GM10847 (cell line): ENCODE results near the gene BTBD9.

Source experiments
- POLR2A ChIP-seq: IDR thresholded peaks from 2 replicates; pipeline ENCODE4 v1.6.1; 2011; ENCODE audit not compliant: insufficient read length; ENCODE audit errors: extremely low read depth

BTBD9 gene

DNA sequence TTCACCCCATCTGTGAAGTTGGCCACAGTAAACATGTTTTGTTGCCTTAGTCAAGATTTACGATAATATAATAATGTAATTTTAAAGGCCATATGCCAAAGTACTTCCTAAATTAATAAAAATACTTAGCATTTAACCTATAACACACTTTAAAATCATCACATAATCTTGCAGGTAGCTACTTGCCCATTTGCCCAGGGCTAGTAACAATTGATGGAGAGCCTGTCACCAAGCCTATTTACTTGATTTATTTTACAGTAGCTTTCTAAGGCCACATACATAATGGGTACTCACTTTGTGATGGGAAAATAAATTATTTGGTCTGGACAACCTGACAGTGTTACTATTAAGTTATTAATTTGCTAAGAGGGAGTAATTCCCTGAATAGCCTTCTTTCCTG is 14.5 kb downstream of the BTBD9 start:
- no peak for TF ChIP-seq POLR2A

DNA sequence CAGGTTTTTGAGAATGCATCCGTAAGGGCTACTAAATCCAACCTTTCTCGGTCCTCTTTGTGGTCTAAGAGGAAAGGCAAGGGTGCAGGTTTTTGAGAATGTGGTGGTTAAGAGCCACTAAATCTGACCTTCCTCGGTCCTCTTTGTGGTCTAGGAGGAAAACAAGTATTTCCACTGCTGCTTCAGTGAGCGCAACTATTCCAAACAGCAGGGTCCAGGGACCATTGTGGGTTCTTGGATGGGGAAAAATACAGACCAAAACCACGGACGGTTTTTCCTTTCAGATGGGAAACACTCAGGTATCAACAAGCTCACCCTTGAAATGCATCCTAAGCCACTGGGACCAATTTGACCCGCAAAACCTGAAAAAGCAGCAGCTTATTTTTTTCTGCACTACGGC is 21.9 kb downstream of the BTBD9 start:
- no peak for TF ChIP-seq POLR2A

DNA sequence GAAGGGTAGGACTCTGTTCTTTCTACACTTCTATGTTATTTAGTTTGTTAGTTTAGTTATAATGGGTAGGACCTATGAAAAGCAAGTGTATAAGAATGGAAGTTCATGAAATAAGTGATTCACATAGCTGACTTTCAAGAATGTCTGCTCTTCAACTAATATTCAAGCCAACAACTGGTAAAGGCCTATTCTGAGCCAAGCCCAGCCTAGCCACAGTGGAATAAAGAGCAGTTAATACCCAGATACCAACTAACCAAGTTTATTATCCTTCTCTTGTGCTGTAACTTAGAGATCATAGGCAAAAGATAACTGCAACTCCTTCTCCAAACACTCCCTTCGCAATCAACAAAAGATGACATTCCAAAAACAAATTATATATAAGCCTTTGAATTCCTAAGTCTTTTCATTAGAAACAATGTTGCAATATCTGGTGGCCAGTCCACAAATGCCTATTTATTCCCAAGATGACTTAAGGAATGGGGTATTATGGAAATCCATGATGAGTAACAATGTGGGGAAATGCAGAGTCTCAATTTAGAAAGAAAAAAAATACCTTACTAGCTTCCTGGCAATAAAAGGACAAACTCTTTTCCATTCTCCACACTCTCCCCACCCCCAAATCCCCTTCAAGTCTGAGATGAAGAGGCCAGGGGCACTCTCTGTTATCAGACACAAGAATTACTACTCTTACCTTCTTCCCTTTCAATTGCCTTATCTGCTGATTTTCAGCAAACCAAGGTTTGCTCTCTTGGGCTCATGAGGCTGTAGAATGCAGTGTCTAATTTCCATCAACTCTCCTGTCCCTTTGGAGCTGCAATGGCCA is 27.4 kb downstream of the BTBD9 start:
- TF ChIP-seq POLR2A: no peak

DNA sequence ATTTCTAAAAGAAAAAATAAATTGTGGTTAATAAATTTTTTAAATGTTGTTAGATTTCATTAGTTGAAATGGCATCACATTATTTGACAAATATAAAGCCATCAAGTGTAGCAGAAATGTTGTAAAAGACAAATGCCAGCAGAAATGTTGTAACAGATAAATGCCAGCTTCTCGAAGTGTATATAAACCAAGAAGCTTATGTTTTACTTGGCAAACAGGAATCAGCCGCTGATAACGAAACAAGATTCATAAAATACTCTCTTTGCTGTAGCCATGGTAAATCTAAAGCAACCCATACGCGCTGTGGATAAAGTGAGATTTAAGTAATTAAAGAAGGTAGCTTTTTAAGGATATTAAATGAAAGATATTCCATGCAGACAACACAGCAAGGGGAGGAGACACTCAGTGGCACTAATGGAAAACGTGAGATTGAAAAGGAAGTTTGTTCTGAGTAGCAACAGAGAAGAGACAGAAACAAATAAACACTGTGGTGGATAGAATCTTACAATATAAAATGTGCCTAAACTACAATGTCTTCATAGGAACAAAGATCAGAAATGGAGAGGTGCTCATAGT is 29.6 kb downstream of the BTBD9 start:
- TF ChIP-seq POLR2A: no peak

DNA sequence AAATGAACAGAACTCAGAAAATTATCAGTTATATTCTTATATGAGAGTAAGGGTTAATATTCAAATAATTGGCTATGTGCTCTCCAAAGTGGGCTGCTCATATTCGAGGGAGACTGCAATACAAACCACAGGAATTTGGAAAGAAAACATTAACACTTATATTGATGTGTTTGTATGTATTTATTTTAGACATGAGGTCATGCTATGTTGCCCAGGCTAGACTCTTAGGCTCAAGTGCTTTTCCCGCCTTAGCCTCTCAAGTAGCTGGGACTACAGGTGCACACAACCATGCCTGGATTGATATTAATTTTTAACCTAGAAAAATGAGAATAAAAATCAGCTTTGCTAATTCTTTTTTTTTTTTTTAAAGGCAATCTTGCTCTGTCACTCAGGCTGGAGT is 35.0 kb downstream of the BTBD9 start:
- TF ChIP-seq POLR2A: no peak

DNA sequence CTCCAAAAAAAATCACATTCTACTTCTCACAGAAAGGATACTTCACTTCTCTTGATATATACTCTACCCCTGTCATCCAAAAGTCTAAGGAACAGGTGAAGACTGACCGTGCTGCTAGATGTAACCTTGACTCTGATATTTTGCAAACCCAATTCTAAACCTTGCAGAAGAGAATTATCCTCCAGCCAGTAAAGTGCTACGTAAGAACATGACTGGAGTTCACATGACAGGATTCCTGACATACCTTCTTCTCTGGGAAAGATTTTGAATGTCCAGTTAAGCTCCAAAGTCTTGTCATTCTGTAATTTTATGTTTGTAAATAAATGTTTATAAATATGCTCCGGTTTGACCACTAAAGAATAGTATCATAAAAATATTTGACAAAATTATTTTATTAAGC is 35.8 kb downstream of the BTBD9 start:
- TF ChIP-seq POLR2A: no peak

DNA sequence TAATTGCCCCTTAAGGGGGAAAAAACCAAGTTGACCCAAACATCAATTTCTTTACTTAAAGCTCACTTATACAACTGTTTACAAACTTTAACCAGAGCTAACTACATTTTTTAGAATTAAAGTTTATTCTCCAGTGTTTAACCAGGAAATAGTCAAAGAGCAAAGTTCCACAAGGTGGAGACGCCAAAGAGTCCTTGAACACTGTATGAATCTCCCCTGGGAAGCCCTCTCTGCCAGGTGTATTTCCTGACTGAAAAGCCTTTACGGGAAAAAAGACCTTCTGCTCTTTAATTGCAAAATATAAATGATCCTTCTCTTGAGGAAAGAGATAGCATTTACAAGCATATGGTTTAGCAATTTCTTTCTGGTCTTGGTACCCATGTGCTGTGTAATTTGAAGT is 36.2 kb downstream of the BTBD9 start:
- TF ChIP-seq POLR2A: no peak

DNA sequence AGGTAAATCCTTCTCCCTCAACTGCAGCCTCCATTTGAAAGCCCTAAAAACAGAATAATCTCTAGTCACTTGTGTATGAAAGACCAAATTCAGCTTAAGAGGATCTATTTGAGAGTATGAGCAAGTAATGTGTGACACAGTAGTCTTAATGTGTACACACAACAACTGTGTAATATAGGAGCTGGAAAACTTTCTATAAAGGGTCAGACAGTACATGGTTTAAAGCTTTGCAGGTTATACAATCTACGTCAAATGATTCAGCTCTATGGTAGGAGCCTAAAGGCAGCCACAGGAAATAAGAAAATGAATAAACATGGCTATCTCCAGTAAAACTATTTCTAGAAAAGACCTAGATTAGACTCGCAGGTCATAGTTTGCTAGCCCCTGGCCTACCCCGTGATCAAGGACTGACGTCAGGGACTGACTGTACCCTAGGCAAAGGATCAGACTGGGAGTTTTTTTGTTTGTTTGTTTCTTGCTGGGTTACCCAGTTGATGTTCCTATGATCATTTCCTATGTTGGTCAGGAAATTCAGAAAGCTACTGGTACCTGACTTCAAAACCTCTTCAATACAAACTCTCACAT is 39.7 kb downstream of the BTBD9 start:
- TF ChIP-seq POLR2A: no peak

DNA sequence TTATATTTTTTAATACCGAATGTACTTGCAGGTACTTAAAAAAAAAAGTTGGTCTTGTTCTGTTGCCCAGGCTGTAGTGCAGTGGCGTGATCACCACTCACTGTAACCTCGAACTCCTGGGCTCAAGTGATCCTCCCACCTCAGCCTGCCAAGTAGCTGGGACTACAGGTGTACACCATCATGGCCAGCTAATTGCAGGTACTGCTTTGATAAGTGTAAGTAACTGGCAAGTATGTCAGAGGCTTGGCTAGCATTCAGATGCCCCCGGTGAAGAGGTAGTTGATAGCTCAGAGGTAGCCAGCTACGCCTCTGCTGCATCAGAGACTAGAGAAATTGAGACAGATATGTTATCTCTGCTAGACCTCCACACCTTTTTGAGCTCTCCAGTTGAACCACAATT is 40.5 kb downstream of the BTBD9 start:
- no peak for TF ChIP-seq POLR2A

DNA sequence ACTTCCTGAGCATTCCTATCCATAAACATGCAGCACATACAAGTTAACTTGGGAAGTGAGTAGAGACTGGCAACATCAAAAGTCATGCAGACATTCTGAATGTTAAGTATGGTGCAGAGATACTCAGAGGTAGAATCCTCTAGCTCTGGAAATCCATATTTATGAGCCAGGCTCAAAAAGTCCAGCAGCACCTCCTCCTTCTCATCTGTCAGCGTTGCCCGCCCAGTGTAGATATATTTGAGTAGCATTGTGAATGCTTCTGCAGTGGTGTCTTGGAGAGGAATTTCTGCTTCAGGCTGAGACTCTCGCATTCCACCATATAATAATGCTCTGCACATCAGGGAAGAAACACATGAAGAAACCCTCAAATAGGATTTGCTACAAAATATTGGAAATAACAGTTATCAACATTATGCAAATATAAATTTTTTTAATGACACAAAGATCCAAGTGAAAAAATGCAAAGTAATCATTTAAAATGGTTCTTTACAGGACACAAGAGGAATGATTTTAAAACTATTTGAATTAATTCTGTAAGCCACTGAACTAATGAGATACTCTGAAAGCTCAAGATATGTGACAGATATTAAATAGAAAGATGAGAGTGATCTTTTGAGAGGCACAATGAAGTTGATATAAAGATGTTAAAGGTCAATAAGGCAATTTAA is 45.6 kb downstream of the BTBD9 start:
- no peak for TF ChIP-seq POLR2A

DNA sequence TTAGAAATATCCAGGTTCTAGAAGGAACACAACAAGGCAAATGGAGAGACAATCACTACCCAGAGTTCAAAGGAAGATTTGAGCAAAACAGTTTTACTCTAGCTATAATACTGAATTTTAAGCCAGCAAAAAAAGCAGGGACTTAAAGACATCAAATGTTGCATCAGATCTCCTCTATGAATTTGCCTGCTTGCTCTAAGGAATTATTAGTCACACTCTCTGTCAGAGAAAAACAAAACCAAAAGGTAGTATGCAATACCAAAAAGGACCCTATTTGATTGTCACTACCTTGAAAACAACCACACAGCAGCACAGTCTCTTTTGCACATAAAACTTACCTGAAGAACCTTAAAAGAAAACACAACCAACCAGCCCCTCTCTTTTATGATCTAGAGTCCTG is 46.3 kb downstream of the BTBD9 start:
- no peak for TF ChIP-seq POLR2A

DNA sequence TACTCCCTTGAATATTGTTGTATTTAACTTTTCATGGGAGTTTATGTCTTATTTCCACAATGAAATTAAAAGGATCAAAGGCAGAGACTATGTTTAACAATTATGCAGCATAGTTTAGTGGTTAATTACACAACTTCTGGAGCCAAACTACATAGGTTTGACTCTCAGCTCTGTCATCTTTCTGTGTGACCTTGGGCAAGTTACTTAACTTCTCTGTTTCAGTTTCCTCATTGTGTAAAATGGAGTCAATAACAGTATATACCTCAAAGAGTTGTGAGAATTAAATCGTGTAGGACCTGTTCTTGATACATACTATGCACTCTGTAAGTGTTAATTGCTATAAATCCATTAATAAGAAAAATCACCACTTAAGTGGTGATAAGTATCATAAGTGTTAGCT is 48.3 kb downstream of the BTBD9 start:
- TF ChIP-seq POLR2A: no peak

DNA sequence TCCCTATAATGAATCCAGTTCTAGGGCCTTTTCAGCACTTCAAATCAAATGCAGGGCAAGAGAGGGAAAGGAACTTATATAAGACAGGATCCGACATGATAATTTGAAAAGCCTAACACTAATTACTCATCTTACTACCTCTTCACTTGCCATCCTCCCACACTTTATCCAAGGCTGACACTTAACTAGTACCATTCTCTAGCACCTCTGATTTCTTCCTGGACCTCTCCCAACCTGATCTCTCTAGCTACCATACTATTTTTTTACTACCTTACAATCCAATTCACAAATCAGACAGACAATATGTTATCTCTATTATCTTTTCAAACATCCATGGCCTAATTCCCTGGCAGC is 50.4 kb downstream of the BTBD9 start:
- TF ChIP-seq POLR2A: no peak

DNA sequence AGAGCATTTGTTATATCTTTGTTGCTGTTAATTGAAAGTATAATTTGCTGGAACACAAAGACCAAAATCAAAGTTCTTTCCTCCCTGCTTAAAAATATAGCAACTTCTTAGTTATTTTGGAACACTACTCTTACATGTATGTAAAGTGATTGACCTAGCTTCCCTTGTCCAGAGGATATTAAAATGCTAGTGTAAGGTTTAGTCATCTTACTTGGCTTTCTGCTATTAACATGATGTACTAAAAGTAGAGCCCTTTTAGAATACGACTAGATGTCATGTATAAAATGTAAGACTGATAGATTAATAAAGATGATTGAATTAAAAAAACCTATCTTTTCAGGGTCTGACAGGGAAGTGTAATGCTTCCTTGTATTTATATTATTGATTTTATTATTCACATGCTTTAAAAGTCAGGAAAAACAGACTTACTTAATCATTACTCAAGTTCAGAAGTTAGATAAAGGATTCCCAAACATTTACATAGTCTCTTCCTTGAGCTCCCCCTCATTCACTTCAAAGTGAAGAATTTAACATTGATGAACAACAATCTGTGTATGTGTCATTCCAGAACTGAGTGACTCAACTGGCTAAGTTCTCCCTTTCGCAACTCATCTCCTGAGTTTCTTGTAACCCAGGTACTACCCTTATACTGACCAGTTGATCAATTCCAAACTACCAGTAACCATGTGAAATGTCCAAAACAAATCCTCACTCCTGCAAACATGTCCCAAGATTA is 50.9 kb downstream of the BTBD9 start:
- no peak for TF ChIP-seq POLR2A

DNA sequence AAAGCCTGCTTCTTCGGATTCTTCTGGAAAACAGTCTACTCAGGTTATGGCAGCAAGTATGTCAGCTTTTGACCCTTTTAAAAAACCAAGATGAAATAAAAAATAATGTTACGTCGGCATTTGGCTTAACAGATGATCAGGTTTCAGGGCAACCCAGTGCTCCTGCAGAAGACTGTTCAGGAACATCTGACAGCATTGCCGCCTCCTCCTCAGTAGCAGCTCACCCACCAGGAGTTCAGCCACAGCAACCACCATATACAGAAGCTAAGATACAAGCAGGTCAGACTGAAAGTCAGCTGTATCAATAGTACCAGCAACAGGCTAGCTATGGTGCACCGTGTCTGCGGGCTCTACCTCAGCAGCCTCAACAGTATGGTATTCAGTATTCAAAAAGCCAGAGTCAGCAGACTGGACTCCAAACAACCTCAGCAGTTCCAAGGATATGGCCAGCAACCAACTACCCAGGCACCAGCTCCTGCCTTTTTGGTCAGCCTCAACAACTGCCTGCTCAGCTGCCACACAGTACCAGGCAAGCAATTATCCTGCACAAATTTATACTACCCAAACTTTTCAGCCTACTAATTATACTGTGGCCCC is 51.9 kb downstream of the BTBD9 start:
- TF ChIP-seq POLR2A: no peak
